GM12878 (cell line): ENCODE measurements around the gene RIN1. TPM values are rescaled to one million over a fixed set of nuclear protein-coding genes. Genes with fewer than 3 reads are reported as not detected.

Experiments used
- ATAC-seq: fragments of 200-7000 bp; cut with Tn5 transposase; 3 replicates; pipeline ENCODE4 v1.9.1; 2020; ENCODE audit warnings: mild to moderate bottlenecking, moderate library complexity
- BruUV-seq: library from RNA; stranded (reverse); fragments of 400-500 nt; replicated peaks from 2 replicates; lab custom pipeline; 2021; lab: Mats Ljungman, UMichigan
- CTCF ChIA-PET: fragments of 300-600 bp; sonication (Branson Sonifier 250); formaldehyde crosslinking; extraction: SDS; loops from one replicate; lab custom pipeline; 2021; ENCODE audit warnings: inconsistent platforms; lab: Yijun Ruan, JAX
- POLR2A ChIA-PET: fragments of 350-600 bp; formaldehyde crosslinking; extraction: SDS; loops from one replicate; lab custom pipeline; 2021; ENCODE audit warnings: inconsistent platforms; lab: Charles Lee
- RAD21 ChIA-PET: fragments of 300-600 bp; sonication (Branson Sonifier 250); formaldehyde crosslinking; loops from one replicate; lab custom pipeline; 2023; ENCODE audit warnings: antibody characterized with exemption; ENCODE audit not compliant: unreplicated experiment; lab: Charles Lee
- SMC1A ChIA-PET: fragments of 300-600 bp; sonication (Branson Sonifier 250); formaldehyde crosslinking; loops from one replicate; lab custom pipeline; 2023; ENCODE audit not compliant: unreplicated experiment, uncharacterized antibody; lab: Charles Lee
- DNase-seq: peaks from one replicate; pipeline ENCODE4 v3.0.0-alpha.2; 2011; ENCODE audit warnings: low read depth, low spot score
- FAIRE-seq: peaks from 3 replicates; lab custom pipeline; 2011; peaks lifted over from hg19 to GRCh38; lab: Jason Lieb, UNC
- H2AFZ ChIP-seq: 2 replicates; pipeline ENCODE4 v1.6.0; 2011; ENCODE audit warnings: low read depth, low read length, control low read depth; ENCODE audit not compliant: control insufficient read depth
- H3K27ac ChIP-seq: 2 replicates; pipeline ENCODE4 v1.5.1; 2011; ENCODE audit warnings: control low read depth; ENCODE audit not compliant: control insufficient read depth, insufficient read depth
- H3K27me3 ChIP-seq, 2 experiments: replicated peaks in 1 of 2; 2 replicates each; pipeline versions ENCODE4 v1.6.0 to v1.6.1; 2011; ENCODE audit warnings: low read length in 1 of 2; ENCODE audit not compliant: control insufficient read depth in 2 of 2, insufficient read depth in 2 of 2
- H3K36me3 ChIP-seq, 2 experiments: 2 replicates each; pipeline ENCODE4 v1.5.1; 2011; ENCODE audit warnings: low read length in 1 of 2; ENCODE audit not compliant: control insufficient read depth in 2 of 2, insufficient read depth in 2 of 2
- H3K4me1 ChIP-seq: 2 replicates; pipeline ENCODE4 v1.6.1; 2011; ENCODE audit warnings: mild to moderate bottlenecking, low read length, moderate library complexity, mixed read lengths; ENCODE audit not compliant: control insufficient read depth, insufficient read depth
- H3K4me2 ChIP-seq: 2 replicates; pipeline ENCODE4 v1.6.0; 2011; ENCODE audit warnings: control low read depth; ENCODE audit not compliant: control insufficient read depth, insufficient read depth
- H3K4me3 ChIP-seq: fragments of 200-600 bp; sonication (generic); 2 replicates; pipeline ENCODE4 v1.5.1; 2016
- H3K79me2 ChIP-seq: 2 replicates; pipeline ENCODE4 v1.6.0; 2011; ENCODE audit warnings: low read length; ENCODE audit not compliant: control insufficient read depth, insufficient read depth
- H3K9ac ChIP-seq: 2 replicates; pipeline ENCODE4 v1.8.0; 2011; ENCODE audit warnings: low read length, control low read depth, mixed read lengths; ENCODE audit not compliant: control insufficient read depth, insufficient read depth
- H3K9me3 ChIP-seq: replicated peaks from 3 replicates; pipeline ENCODE4 v1.5.1; 2011; ENCODE audit warnings: mild to moderate bottlenecking, low read length; ENCODE audit not compliant: control insufficient read depth, insufficient read depth
- H4K20me1 ChIP-seq: 2 replicates; pipeline ENCODE4 v1.6.0; 2011; ENCODE audit not compliant: control insufficient read depth, insufficient read depth
- CHD1 ChIP-seq: IDR thresholded peaks from 2 replicates; pipeline ENCODE4 v1.6.1; 2012; ENCODE audit warnings: low read depth, low read length, improper control_type of control experiment
- FOXK2 ChIP-seq: fragments of 450-650 bp; IDR thresholded peaks from 2 replicates; pipeline ENCODE4 v1.6.1; 2017; ENCODE audit warnings: mild to moderate bottlenecking, moderate library complexity
- NR2C2 ChIP-seq: IDR thresholded peaks from 2 replicates; pipeline ENCODE4 v1.6.1; 2011; ENCODE audit warnings: borderline replicate concordance, low read depth; ENCODE audit not compliant: control insufficient read depth, insufficient read length
- POLR2AphosphoS2 ChIP-seq: IDR thresholded peaks from 2 replicates; pipeline ENCODE4 v1.6.1; 2011; ENCODE audit warnings: low read depth, mild to moderate bottlenecking, low read length, improper control_type of control experiment, moderate library complexity
- PRDM15 ChIP-seq: fragments of 450-650 bp; formaldehyde crosslinking; IDR thresholded peaks from 2 replicates; pipeline ENCODE4 v1.4.0; 2020; ENCODE audit warnings: mild to moderate bottlenecking, moderate library complexity
- RB1 ChIP-seq: fragments of 450-650 bp; formaldehyde crosslinking; IDR thresholded peaks from 2 replicates; pipeline ENCODE4 v1.6.1; 2017; ENCODE audit warnings: mild to moderate bottlenecking, borderline replicate concordance
- RFX5 ChIP-seq: IDR thresholded peaks from 2 replicates; pipeline ENCODE4 v1.6.1; 2011; ENCODE audit warnings: low read depth, low read length, improper control_type of control experiment
- SMAD1 ChIP-seq: fragments of 450-650 bp; IDR thresholded peaks from 2 replicates; pipeline ENCODE4 v1.6.1; 2018; ENCODE audit warnings: mild to moderate bottlenecking, low read depth; ENCODE audit not compliant: partially characterized antibody
- TCF7 ChIP-seq: IDR thresholded peaks from 2 replicates; pipeline ENCODE4 v1.6.1; 2014; ENCODE audit warnings: antibody characterized with exemption, borderline replicate concordance
- ZNF384 ChIP-seq: IDR thresholded peaks from 2 replicates; pipeline ENCODE4 v1.6.1; 2012; ENCODE audit warnings: low read depth, mild to moderate bottlenecking, low read length, improper control_type of control experiment, borderline replicate concordance
- WGBS: methylation state at CpG from one replicate; pipeline ENCODE4 v1.1.6; 2016; ENCODE audit warnings: low lambda C conversion rate; ENCODE audit not compliant: insufficient replicate concordance, insufficient coverage; ENCODE audit errors: missing lambda C conversion rate; 5-methylcytosine and 5-hydroxymethylcytosine counted together
- in situ Hi-C: fragments of 300-500 bp; cut with MboI; formaldehyde crosslinking; loops from 9 replicates; pipeline ENCODE4 v1.14.3; 2018; ENCODE audit warnings: mixed read lengths
- intact Hi-C: fragments of 100-400 bp; cut with micrococcal nuclease; formaldehyde crosslinking; loops from one replicate; pipeline ENCODE4 v1.14.2; 2022; ENCODE audit not compliant: unreplicated experiment
- polyA plus RNA-seq, 11 experiments: library from polyadenylated mRNA; depleted of rRNA in 4 of 11; unstranded in 6 of 11; stranded (reverse) in 5 of 11; fragments of >200 nt; fragmentation: Nextera tagmentation in 4 of 11; fragmentation: Illumina TruSeq in 1 of 11; extraction: Ambion mirVana in 4 of 11; extraction: Trizol in 1 of 11; gene quantifications; 1 replicate in 1 of 11; 2 replicates in 10 of 11; pipeline versions ENCODE4 v1.2.1 to v1.2.3, GENCODE V29; 2011 to 2016; ENCODE audit warnings: inconsistent platforms in 2 of 11, missing spikeins in 2 of 11, low read depth in 1 of 11
- total RNA-seq, 4 experiments: library from RNA; depleted of rRNA in 3 of 4; stranded (reverse); fragments of >200 nt in 3 of 4; fragmentation: Illumina TruSeq in 1 of 4; extraction: Trizol in 1 of 4; gene quantifications; 2 replicates each; pipeline versions ENCODE4 v1.2.1 to v1.2.3, GENCODE V29; 2013 to 2021
- TF ChIP-seq, protein P1 (sequence below): fragments of 450-650 bp; IDR thresholded peaks from 2 replicates; pipeline ENCODE4 v1.6.1; 2017; ENCODE audit warnings: mild to moderate bottlenecking, moderate library complexity

The RIN1 gene
- total and polyA plus RNA-seq, 10 of the 15 experiments (the other 5 are each of a cell fraction or from before 2014, with no cell fraction given): 0.04 to 0.69 (median 0.22) TPM; not detected in 1

- FAIRE-seq (no peak), DNase-seq (no peak), ATAC-seq (no peak)
- Histone ChIP-seq H3K4me1 (no peaks in the 10 kb centered on the region; the same call in 1 of the 2 replicates), H2AFZ (no peak overlapping the region), H3K9me3 (no peaks in the 10 kb centered on the region), H3K4me2 (no peak overlapping the region), H3K79me2 (no peaks in the 10 kb centered on the region), H3K9ac (no peak overlapping the region), H3K36me3 (no peaks in the 10 kb centered on the region), H3K27me3 (no peaks in the 10 kb centered on the region; a peak in 1 of 4 replicates), H3K27ac (no peak overlapping the region), H3K4me3 (no peak overlapping the region), H4K20me1 (no peaks in the 10 kb centered on the region)
- BruUV-seq: no TSS peak
- in situ Hi-C loops (no loop called here), intact Hi-C loops (no loop called here)
- ChIA-PET POLR2A (interaction anchor here (0.8 kb wide), 1 partner anchor 20 kb away, joined by 3 read pairs; the partner anchor contains the start of gene YIF1A), SMC1A (interaction anchor here (1.2 kb wide), 1 partner anchor 41 kb away, joined by 3 read pairs; the partner anchor contains the start of gene RAB1B), RAD21 (interaction anchor here (1.3 to 1.4 kb wide), 2 partner anchors 20 to 79 kb away, joined by 3 to 5 read pairs; partner anchors contain the start of gene YIF1A), CTCF (interaction anchor here (1.2 to 6.3 kb wide), 3 partner anchors 22 to 78 kb away, joined by 3 to 166 read pairs (median 96); no protein-coding TSS in a partner anchor)
- WGBS: 29% methylated on average over 3 of the region's 3 CpGs
- TF ChIP-seq ZNF384 (no peak), CHD1 (no peak), SMAD1 (no peak), TCF7 (no peak), NR2C2 (no peak), POLR2AphosphoS2 (no peak), RFX5 (no peak), PRDM15 (no peak), FOXK2 (no peak), RB1 (no peak)
- TF ChIP-seq, protein P1, sequence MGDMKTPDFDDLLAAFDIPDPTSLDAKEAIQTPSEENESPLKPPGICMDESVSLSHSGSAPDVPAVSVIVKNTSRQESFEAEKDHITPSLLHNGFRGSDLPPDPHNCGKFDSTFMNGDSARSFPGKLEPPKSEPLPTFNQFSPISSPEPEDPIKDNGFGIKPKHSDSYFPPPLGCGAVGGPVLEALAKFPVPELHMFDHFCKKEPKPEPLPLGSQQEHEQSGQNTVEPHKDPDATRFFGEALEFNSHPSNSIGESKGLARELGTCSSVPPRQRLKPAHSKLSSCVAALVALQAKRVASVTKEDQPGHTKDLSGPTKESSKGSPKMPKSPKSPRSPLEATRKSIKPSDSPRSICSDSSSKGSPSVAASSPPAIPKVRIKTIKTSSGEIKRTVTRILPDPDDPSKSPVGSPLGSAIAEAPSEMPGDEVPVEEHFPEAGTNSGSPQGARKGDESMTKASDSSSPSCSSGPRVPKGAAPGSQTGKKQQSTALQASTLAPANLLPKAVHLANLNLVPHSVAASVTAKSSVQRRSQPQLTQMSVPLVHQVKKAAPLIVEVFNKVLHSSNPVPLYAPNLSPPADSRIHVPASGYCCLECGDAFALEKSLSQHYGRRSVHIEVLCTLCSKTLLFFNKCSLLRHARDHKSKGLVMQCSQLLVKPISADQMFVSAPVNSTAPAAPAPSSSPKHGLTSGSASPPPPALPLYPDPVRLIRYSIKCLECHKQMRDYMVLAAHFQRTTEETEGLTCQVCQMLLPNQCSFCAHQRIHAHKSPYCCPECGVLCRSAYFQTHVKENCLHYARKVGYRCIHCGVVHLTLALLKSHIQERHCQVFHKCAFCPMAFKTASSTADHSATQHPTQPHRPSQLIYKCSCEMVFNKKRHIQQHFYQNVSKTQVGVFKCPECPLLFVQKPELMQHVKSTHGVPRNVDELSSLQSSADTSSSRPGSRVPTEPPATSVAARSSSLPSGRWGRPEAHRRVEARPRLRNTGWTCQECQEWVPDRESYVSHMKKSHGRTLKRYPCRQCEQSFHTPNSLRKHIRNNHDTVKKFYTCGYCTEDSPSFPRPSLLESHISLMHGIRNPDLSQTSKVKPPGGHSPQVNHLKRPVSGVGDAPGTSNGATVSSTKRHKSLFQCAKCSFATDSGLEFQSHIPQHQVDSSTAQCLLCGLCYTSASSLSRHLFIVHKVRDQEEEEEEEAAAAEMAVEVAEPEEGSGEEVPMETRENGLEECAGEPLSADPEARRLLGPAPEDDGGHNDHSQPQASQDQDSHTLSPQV: no peak
Measured at GRCh38 chr11:66309475-66309874, 26.8 kb downstream of the RIN1 start.
